Anterior cingulate cortex (tissue), 58 donors: Measurements from ENCODE around the gene HIVEP1.

Source experiments
- DNase-seq, 58 donors: peaks; one replicate each; lab custom pipeline; 2025; lab: John Stamatoyannopoulos, UW

The HIVEP1 gene

GRCh38 chr6:12014873-12015149 lies 2.7 kb downstream of the HIVEP1 start:
- no peak for DNase-seq

- no peak for DNase-seq
Measured at GRCh38 chr6:12017263-12017662, 5.2 kb downstream of the HIVEP1 start.

GRCh38 chr6:12017876-12018401 lies 5.8 kb downstream of the HIVEP1 start:
- DNase-seq = no peak

GRCh38 chr6:12020187-12020791 lies 8.2 kb downstream of the HIVEP1 start:
- DNase-seq = no peak

DNA sequence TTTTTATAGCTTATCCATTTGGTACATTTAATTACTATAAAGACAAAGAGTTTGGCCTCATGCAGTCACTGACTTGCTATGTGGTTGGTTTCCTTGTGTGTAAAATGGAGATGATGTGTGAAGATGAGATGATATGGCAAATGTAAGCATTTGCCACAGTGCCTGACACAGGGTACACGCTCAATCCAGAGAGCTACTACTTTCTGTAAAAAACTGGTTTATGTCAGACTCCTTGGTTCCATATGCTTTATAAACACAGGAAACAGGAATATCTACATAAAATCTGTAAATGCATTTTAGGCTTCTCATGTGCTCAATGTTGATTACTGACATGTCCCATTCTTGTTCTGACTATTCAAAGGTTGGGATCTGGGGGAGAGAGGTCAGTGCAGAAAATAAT lies 10.4 kb downstream of the HIVEP1 start:
- DNase-seq = no peak

DNA sequence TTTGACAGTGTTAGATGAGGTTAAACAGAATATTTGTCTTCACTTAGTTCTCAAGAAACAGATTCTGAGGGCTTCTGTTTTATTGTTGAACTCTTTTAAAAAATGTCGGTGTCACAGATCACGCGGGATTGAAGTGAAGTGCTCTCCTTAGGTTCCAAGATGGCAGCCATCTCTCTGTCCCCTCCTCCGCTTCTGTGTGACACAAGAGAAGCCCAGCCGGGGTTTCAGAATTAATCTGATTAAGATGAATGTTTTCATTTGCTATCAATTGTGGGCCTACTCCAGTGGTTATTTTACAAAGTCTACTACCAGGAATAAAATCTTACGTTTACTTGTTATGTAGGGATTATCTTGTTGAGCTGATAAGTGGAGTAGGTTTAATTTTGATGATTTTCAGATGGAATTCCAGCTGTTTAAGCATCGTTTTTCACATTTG lies 10.9 kb downstream of the HIVEP1 start:
- DNase-seq = no peak

- DNase-seq = no peak
Measured at GRCh38 chr6:12024216-12024615, 12.1 kb downstream of the HIVEP1 start.

DNA sequence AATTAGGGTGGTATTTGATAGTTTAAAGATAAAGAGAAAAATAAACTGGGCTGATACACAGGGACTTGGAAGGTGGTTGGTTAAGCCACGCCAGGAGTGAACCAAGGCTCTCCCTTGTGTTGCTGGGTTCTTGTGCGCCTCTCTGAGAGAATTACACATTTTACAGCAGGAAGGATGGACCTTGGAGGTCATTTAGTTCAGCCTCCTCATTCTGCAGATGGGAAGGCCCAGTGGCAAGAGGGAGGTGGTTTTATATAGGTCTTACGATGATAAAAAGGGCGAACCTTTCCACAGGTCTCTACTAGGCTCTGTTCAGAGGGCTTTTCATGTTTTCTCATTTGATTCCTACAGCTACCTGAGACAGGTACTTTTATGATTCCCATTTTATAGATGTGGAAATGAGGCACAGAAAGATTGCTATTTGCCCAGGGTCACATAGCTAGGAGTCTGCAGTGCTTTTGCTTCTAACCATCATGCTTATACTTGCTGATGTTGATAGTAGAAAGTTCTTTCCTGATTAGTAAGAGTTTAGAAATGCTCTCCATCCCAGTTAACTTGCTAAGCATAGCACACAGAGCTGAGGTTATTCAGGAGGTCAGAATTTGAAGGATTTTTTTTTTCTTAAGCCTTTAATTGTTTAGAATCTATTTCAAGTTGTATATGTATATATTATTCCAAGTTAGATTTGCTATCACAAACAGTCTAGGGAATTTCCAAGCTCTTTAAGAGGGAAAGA lies 12.8 kb downstream of the HIVEP1 start:
- no peak for DNase-seq

- no peak for DNase-seq
Measured at GRCh38 chr6:12026120-12026519, 14.0 kb downstream of the HIVEP1 start.

DNA sequence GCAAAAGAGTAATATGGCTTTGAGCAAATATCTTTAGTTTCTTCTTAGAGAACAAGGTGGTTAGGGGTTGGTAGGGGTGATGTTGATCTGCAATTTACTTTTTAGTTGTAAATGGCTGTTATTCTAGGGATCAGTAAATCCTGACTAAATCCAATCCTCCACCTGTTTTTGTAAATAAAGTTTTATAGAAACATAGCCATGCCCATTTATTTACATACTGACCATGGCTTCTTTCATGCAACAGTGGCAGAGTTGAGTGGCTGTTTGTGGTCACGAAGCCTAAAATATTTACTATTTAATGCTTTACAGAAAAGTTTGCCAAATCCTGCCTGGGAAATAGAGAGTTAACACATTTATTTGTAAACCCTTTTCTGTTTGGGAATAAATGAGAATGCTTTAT lies 14.7 kb downstream of the HIVEP1 start:
- no peak for DNase-seq

- DNase-seq = no peak
Measured at GRCh38 chr6:12028213-12028612, 16.1 kb downstream of the HIVEP1 start.

DNA sequence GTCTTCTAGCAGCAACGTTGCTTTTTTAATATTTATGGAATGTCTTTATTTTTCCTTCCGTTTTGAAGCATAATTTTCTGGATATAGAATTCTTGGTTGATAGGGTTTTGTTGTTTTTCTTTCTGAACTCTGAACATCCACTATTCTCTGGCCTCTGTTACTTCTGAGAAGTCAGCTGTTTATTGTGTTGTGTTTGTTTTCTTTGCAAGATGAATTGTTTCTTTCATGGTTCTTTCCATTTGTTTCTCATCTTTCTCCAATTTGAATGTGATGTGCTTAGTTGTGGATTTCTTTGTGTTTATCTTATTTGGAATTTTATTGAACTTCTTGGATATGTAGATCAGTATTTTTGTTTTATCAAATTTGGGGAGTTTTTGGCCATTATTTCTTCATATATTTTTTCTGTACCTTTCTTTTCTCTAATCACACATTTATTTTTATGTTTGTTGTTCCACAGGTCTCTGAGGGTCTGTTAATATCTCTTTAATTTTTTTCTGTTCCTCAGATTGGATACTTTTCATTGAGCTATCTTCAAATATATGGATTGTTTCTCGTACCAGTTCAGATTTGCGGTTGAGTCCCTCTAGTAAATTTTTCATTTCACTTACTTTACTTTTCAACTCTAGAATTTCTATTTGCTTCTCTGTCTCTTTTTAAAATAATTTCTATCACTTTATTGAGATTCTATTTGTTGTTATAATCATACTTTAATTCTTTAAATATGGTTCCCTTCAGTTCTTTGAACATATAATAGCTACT lies 18.0 kb downstream of the HIVEP1 start:
- DNase-seq = no peak

GRCh38 chr6:12030993-12031550 lies 19.0 kb downstream of the HIVEP1 start:
- DNase-seq = no peak

DNA sequence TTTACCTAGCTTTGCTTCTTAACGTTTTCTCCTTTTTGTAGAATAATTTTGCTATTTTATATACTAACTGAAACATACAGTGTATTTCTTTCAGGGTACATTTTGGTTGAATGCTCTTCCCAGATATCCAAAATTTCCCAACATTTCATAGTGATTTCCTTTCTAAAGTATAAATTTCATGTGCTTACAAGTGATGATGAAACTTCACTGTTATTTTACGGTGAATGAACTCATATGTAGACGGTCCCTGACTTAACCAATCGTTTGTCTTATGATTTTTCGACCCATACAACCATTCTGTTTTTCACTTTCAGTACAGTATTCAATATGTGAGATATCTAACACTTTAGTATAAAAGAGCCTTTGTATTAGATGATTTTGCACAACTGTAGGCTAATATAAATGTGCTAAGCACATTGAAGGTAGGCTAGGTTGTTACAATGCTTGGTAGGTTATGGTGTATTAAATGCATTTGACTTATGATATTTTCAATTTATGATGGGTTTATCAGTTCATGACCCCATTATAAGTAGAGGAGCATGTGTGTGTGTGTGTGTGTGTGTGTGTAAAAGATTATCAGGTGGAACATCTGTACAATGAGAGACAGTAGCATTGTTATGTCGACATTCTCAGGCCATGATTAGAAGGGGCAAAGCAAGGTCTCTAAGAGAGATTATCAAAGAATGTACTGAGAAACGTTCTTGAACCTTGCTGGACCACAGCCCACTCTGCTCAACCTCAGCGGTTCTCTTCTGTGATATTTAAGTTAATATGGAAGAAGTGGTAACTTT lies 20.9 kb downstream of the HIVEP1 start:
- DNase-seq = no peak

GRCh38 chr6:12033770-12034169 lies 21.7 kb downstream of the HIVEP1 start:
- no peak for DNase-seq

GRCh38 chr6:12034349-12034748 lies 22.2 kb downstream of the HIVEP1 start:
- DNase-seq = no peak

- DNase-seq = no peak
Measured at GRCh38 chr6:12034837-12035236, 22.7 kb downstream of the HIVEP1 start.

DNA sequence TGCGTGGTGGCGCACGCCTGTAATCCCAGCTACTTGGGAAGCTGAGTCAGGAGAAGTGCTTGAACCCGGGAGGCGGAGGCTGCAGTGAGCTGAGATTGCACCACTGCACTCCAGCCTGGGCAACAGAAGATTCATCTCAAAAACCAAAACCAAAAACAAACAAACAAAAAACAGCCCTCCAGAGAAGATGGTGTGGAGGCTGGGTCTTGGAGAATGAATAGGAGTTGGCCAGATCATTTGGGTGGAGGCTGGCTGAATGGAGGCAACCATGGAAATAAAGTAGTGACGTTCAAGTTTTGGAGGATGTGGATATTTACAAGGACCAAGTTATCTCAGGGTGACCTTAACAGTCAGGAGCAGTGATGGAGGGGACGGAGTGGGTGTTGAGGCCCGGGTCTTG lies 24.7 kb downstream of the HIVEP1 start:
- DNase-seq = no peak

DNA sequence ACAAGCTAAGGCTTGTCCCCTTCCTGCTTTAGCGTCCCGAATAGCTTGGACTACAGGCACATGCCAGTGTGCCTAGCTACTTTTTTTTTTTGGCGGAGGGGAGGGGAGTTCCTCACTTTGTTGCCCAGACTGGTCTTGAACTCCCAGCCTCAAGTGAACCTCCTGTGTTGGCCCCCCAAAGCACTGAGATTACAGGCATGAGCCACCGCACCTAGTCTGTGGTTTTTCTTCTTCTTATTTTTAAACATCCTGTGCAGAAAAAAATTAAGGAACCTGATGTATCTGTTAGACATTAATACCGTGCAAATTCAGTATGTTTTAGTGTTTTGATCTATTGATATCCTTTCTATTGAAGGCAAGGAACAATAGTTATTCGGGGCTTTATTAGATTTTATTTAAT lies 25.7 kb downstream of the HIVEP1 start:
- DNase-seq = no peak
